GM19438 (cell line): ENCODE measurements around the gene ZNF407.

Source experiments
- ATAC-seq: cut with Tn5 transposase; IDR thresholded peaks from one replicate; pipeline ENCODE4 v1.9.1; 2021; ENCODE audit warnings: low read depth; ENCODE audit not compliant: unreplicated experiment

The ZNF407 gene

DNA sequence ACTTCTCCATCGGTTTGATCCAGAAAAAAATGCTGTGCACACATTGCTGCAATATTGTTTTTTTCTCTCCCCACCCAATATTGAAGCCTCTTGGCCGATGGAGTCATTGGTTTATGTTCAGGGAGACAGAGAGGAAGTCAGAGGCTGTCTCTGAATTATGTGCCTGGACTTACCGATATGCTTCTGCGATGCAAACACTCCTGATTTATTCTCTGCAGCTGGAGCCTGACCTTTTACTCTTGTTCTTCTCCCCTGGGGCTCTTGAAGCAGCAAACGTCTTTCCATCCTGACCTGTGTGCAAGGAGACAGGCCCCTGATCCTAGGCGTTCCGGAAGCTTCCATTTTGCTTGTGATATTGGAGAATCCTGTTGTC is 511.6 kb downstream of the ZNF407 start:
- no peak for ATAC-seq

GRCh38 chr18:75109819-75110218 is 512.1 kb downstream of the ZNF407 start:
- ATAC-seq: no peak

GRCh38 chr18:75110311-75110710 is 512.6 kb downstream of the ZNF407 start:
- no peak for ATAC-seq

GRCh38 chr18:75110846-75111415 is 513.3 kb downstream of the ZNF407 start:
- ATAC-seq: no peak

DNA sequence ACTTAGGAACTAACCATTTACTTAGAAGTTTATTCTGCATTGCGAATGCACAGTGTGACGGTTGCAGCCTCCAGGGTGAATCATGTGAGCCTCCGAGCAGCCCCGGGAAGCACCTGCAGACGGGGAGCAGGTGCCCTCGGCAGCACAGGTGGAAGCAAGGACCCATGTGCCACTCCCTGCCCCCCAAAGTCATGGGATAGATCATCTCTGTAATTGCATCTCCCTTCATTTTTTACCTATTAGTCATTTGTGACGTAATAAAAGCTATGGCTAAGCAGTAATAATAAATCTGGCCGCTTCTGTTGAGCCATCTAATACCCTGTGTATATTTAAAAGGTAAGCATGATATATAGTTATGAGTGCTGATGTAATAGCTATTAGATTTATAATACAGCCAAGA is 514.1 kb downstream of the ZNF407 start:
- no peak for ATAC-seq

GRCh38 chr18:75112186-75113096 is 514.8 kb downstream of the ZNF407 start:
- ATAC-seq: no peak

GRCh38 chr18:75113455-75113854 is 515.8 kb downstream of the ZNF407 start:
- ATAC-seq: no peak

DNA sequence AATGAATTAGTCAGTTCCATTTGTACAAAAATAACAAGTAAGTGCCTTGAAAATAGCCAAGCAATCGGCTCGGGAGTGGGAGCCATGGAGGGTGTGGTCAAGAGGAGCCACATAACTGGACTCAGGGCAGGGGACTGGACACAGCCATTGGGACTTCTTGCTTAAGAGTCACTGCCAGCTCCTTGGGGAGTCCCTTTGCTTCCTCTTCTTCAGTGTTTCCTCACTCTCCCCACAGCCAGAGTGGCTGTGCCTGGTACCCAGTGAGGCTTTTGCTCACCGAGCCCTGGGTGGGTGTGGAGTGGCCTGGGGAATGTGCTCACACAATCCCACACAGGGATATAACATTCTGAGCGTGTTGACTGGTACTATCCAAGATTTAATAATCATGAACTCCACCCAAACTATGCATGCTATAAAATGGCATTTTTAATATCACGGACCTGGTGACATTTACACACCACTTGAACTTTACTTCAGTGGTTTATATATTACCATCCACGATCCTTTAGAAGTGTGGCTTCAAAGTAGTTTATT is 516.6 kb downstream of the ZNF407 start:
- ATAC-seq: no peak
